H1 (cell line): ENCODE measurements around the gene TXNDC8. TPM values are rescaled to one million over a fixed set of nuclear protein-coding genes. Genes with fewer than 3 reads are reported as not detected.

Experiments
- CTCF ChIA-PET: fragments of 300-600 bp; sonication (Branson Sonifier 250); formaldehyde crosslinking; loops from one replicate; lab custom pipeline; 2021; ENCODE audit not compliant: partially characterized antibody; lab: Charles Lee
- POLR2A ChIA-PET: fragments of 300-600 bp; sonication (Branson Sonifier 250); formaldehyde crosslinking; loops from one replicate; lab custom pipeline; 2021; ENCODE audit warnings: inconsistent platforms; ENCODE audit not compliant: partially characterized antibody; lab: Charles Lee
- DNase-seq, 2 experiments: peaks; one replicate each; pipeline versions ENCODE4 v3.0.0 to v3.0.0-alpha.2; 2010 to 2022; ENCODE audit warnings: low spot score in 2 of 2, low read depth in 1 of 2, mixed read lengths in 1 of 2
- FAIRE-seq: peaks from 2 replicates; lab custom pipeline; 2011; peaks lifted over from hg19 to GRCh38; lab: Jason Lieb, UNC
- H2AFZ ChIP-seq: 2 replicates; pipeline ENCODE4 v1.8.1; 2012; ENCODE audit warnings: low read length, inconsistent platforms
- H2AK5ac ChIP-seq: 2 replicates; pipeline ENCODE4 v1.6.1; 2013; ENCODE audit warnings: low read depth, low read length
- H2BK120ac ChIP-seq: replicated peaks from 2 replicates; pipeline ENCODE3; 2013; ENCODE audit warnings: low read depth, low read length, inconsistent platforms
- H2BK12ac ChIP-seq: 2 replicates; pipeline ENCODE4 v1.6.1; 2013; ENCODE audit warnings: low read depth, low read length
- H2BK15ac ChIP-seq: 2 replicates; pipeline ENCODE4 v1.6.1; 2013; ENCODE audit warnings: low read length
- H2BK20ac ChIP-seq: 2 replicates; pipeline ENCODE4 v1.6.1; 2013; ENCODE audit warnings: low read length
- H2BK5ac ChIP-seq: 2 replicates; pipeline ENCODE4 v1.6.1; 2013; ENCODE audit warnings: low read depth, low read length
- H3K14ac ChIP-seq: 2 replicates; pipeline ENCODE4 v1.6.1; 2013; ENCODE audit warnings: inconsistent platforms; ENCODE audit not compliant: insufficient read length
- H3K18ac ChIP-seq: 2 replicates; pipeline ENCODE4 v1.6.1; 2013; ENCODE audit warnings: low read length; ENCODE audit errors: extremely low read depth
- H3K23ac ChIP-seq: 2 replicates; pipeline ENCODE4 v1.6.1; 2013; ENCODE audit warnings: inconsistent platforms; ENCODE audit not compliant: insufficient read length
- H3K23me2 ChIP-seq: 2 replicates; pipeline ENCODE4 v1.6.1; 2013; ENCODE audit warnings: low read depth, low read length
- H3K27ac ChIP-seq: 2 replicates; pipeline ENCODE4 v1.6.1; 2011; ENCODE audit warnings: low read depth, low read length, inconsistent platforms
- H3K27me3 ChIP-seq, 4 experiments: replicated peaks in 1 of 4; 1 replicate in 1 of 4; 2 replicates in 3 of 4; pipeline versions ENCODE4 v1.6.1 to v1.8.1; 2011 to 2013; ENCODE audit warnings: low read length in 3 of 4, mild to moderate bottlenecking in 3 of 4, inconsistent platforms in 2 of 4, mixed read lengths in 2 of 4, moderate library complexity in 1 of 4; ENCODE audit not compliant: control insufficient read depth in 3 of 4, insufficient read depth in 3 of 4; ENCODE audit errors: extremely low read depth in 1 of 4
- H3K36me3 ChIP-seq, 4 experiments: 2 replicates each; pipeline versions ENCODE4 v1.6.1 to v1.8.1; 2011 to 2013; ENCODE audit warnings: mild to moderate bottlenecking in 4 of 4, low read length in 3 of 4, moderate library complexity in 2 of 4, control low read depth in 1 of 4, inconsistent platforms in 1 of 4; ENCODE audit not compliant: insufficient read depth in 4 of 4, control insufficient read depth in 2 of 4
- H3K4ac ChIP-seq: replicated peaks from 2 replicates; pipeline ENCODE3; 2013; ENCODE audit warnings: low read length, low read depth, mixed read lengths, inconsistent platforms; ENCODE audit not compliant: insufficient read length
- H3K4me1 ChIP-seq, 4 experiments: replicated peaks in 1 of 4; 1 replicate in 1 of 4; 2 replicates in 3 of 4; pipeline versions ENCODE4 v1.6.1 to v1.8.1; 2011 to 2013; ENCODE audit warnings: low read length in 3 of 4, inconsistent platforms in 2 of 4, mixed read lengths in 1 of 4; ENCODE audit not compliant: insufficient read depth in 4 of 4, control insufficient read depth in 3 of 4
- H3K4me2 ChIP-seq, 2 experiments: 2 replicates each; pipeline versions ENCODE4 v1.6.1 to v1.8.1; 2011 to 2013; ENCODE audit warnings: low read depth in 2 of 2, low read length in 2 of 2, control low read depth in 1 of 2, inconsistent platforms in 1 of 2, mild to moderate bottlenecking in 1 of 2; ENCODE audit not compliant: insufficient read depth in 1 of 2
- H3K4me3 ChIP-seq, 4 experiments: fragments of 200-600, 300-600 bp in 1 of 4; sonication (generic), shearing (Covaris generic), sonication (Bioruptor Twin) in 1 of 4; 2 replicates each; pipeline versions ENCODE4 v1.5.1 to v1.8.1; 2011 to 2016; ENCODE audit warnings: low read length in 4 of 4, low read depth in 3 of 4, control low read depth in 2 of 4, inconsistent platforms in 2 of 4, mild to moderate bottlenecking in 2 of 4, mixed read lengths in 1 of 4, moderate library complexity in 1 of 4; ENCODE audit not compliant: insufficient read depth in 2 of 4; ENCODE audit errors: extremely low read depth in 1 of 4
- H3K56ac ChIP-seq: replicated peaks from 2 replicates; pipeline ENCODE3; 2013; ENCODE audit warnings: low read depth, mild to moderate bottlenecking, mixed read lengths, low read length, inconsistent platforms; ENCODE audit not compliant: insufficient read length
- H3K79me1 ChIP-seq: 2 replicates; pipeline ENCODE4 v1.6.1; 2013; ENCODE audit warnings: low read depth, low read length, control low read depth
- H3K79me2 ChIP-seq, 2 experiments: 2 replicates each; pipeline versions ENCODE4 v1.6.1 to v1.8.1; 2012 to 2013; ENCODE audit warnings: low read length in 2 of 2, mild to moderate bottlenecking in 2 of 2, inconsistent platforms in 1 of 2; ENCODE audit not compliant: insufficient read depth in 2 of 2, control insufficient read depth in 1 of 2
- H3K9ac ChIP-seq, 4 experiments: replicated peaks in 1 of 4; 1 replicate in 1 of 4; 2 replicates in 3 of 4; pipeline versions ENCODE4 v1.6.1 to v1.8.1; 2011 to 2013; ENCODE audit warnings: low read depth in 3 of 4, low read length in 3 of 4, control low read depth in 2 of 4, mild to moderate bottlenecking in 2 of 4, moderate library complexity in 2 of 4, inconsistent platforms in 1 of 4; ENCODE audit errors: extremely low read depth in 1 of 4
- H3K9me3 ChIP-seq, 2 experiments: 2 replicates each; pipeline versions ENCODE4 v1.6.1 to v1.8.1; 2012 to 2013; ENCODE audit warnings: mild to moderate bottlenecking in 2 of 2, moderate library complexity in 2 of 2, control low read depth in 1 of 2, inconsistent platforms in 1 of 2, low read depth in 1 of 2, low read length in 1 of 2, mixed read lengths in 1 of 2; ENCODE audit not compliant: insufficient read depth in 2 of 2
- H4K20me1 ChIP-seq, 2 experiments: replicated peaks in 1 of 2; 2 replicates each; pipeline versions ENCODE3 to v1.8.1; 2011 to 2013; ENCODE audit warnings: inconsistent platforms in 2 of 2, low read length in 2 of 2, mild to moderate bottlenecking in 1 of 2; ENCODE audit not compliant: insufficient read depth in 2 of 2, control insufficient read depth in 1 of 2
- H4K5ac ChIP-seq: 2 replicates; pipeline ENCODE4 v1.6.1; 2013; ENCODE audit warnings: low read length, low read depth, mixed read lengths, inconsistent platforms; ENCODE audit not compliant: insufficient read length
- H4K8ac ChIP-seq: 2 replicates; pipeline ENCODE4 v1.8.0; 2013; ENCODE audit warnings: mild to moderate bottlenecking, moderate library complexity, low read length, inconsistent platforms; ENCODE audit not compliant: insufficient read depth; ENCODE audit errors: extremely low read depth
- H4K91ac ChIP-seq: replicated peaks from 2 replicates; pipeline ENCODE3; 2013; ENCODE audit warnings: low read length, mixed read lengths, inconsistent platforms; ENCODE audit not compliant: insufficient read length
- CBX5 ChIP-seq: fragments of 300-800, 300-1000 bp; sonication (generic); IDR thresholded peaks from 2 replicates; pipeline ENCODE4 v1.7.1; 2016; ENCODE audit warnings: antibody characterized with exemption, low read length, low read depth
- CHD2 ChIP-seq: IDR thresholded peaks from 2 replicates; pipeline ENCODE4 v1.6.1; 2012; ENCODE audit warnings: low read length, improper control_type of control experiment
- GTF2F1 ChIP-seq: IDR thresholded peaks from 2 replicates; pipeline ENCODE4 v1.6.1; 2012; ENCODE audit warnings: low read depth, low read length, improper control_type of control experiment, borderline replicate concordance
- HDAC2 ChIP-seq, 2 experiments: fragments of 300-600 bp in 1 of 2; sonication (generic) in 1 of 2; IDR thresholded peaks; 2 replicates each; pipeline ENCODE4 v1.6.1; 2011 to 2012; ENCODE audit warnings: low read depth in 2 of 2, low read length in 2 of 2, mild to moderate bottlenecking in 2 of 2, moderate library complexity in 2 of 2, borderline replicate concordance in 1 of 2, inconsistent platforms in 1 of 2
- JUN ChIP-seq: IDR thresholded peaks from 2 replicates; pipeline ENCODE4 v1.6.1; 2011; ENCODE audit warnings: low read depth, mild to moderate bottlenecking, improper control_type of control experiment, low read length
- MAFK ChIP-seq: IDR thresholded peaks from 2 replicates; pipeline ENCODE4 v1.6.1; 2012; ENCODE audit warnings: low read depth, mild to moderate bottlenecking, improper control_type of control experiment, low read length
- POU5F1 ChIP-seq: IDR thresholded peaks from 2 replicates; pipeline ENCODE4 v1.6.1; 2011; ENCODE audit warnings: low read depth, mild to moderate bottlenecking, low read length, moderate library complexity
- RAD21 ChIP-seq, 2 experiments: IDR thresholded peaks in 1 of 2; conservative IDR thresholded peaks in 1 of 2; 2 replicates each; pipeline ENCODE4 v1.6.1; 2011; ENCODE audit warnings: low read depth in 2 of 2, low read length in 2 of 2, improper control_type of control experiment in 1 of 2, inconsistent platforms in 1 of 2, mild to moderate bottlenecking in 1 of 2, moderate library complexity in 1 of 2
- RFX5 ChIP-seq: IDR thresholded peaks from 2 replicates; pipeline ENCODE4 v1.6.1; 2011; ENCODE audit warnings: low read depth, low read length, improper control_type of control experiment, borderline replicate concordance
- TAF1 ChIP-seq: IDR thresholded peaks from 2 replicates; pipeline ENCODE4 v1.6.1; 2011; ENCODE audit warnings: mild to moderate bottlenecking, low read depth, low read length
- TAF7 ChIP-seq: optimal IDR thresholded peaks from 2 replicates; pipeline ENCODE3; 2011; ENCODE audit warnings: low read depth, mild to moderate bottlenecking, inconsistent platforms, low read length, moderate library complexity, borderline replicate concordance
- USF2 ChIP-seq: IDR thresholded peaks from 2 replicates; pipeline ENCODE4 v1.6.1; 2011; ENCODE audit warnings: low read length, improper control_type of control experiment
- WGBS, 2 experiments: shearing (Covaris generic) in 1 of 2; methylation state at CpG; one replicate each; pipeline versions ENCODE4 v1.1.6 to v1.1.7; 2013 to 2015; ENCODE audit warnings: low lambda C conversion rate in 2 of 2, mixed read lengths in 2 of 2, inconsistent platforms in 1 of 2, low coverage in 1 of 2, missing lambda C conversion rate in 1 of 2; ENCODE audit not compliant: insufficient replicate concordance in 2 of 2, insufficient coverage in 1 of 2, insufficient read length in 1 of 2; ENCODE audit errors: extremely low coverage in 1 of 2, missing lambda C conversion rate in 1 of 2; 5-methylcytosine and 5-hydroxymethylcytosine counted together
- polyA plus RNA-seq, 7 experiments: library from polyadenylated mRNA; depleted of rRNA in 3 of 7; stranded (reverse) in 5 of 7; unstranded in 2 of 7; fragments of >200 nt in 5 of 7; fragments of 200-250 nt in 2 of 7; gene quantifications; 1 replicate in 5 of 7; 2 replicates in 1 of 7; 4 replicates in 1 of 7; pipeline versions ENCODE4 v1.2.1 to v1.2.3, GENCODE V29; 2011 to 2013; ENCODE audit warnings: missing spikeins in 2 of 7, mixed read lengths in 2 of 7
- total RNA-seq: library from RNA; stranded (reverse); fragmentation: NEBNext Ultra II Directional; extraction: Animal tissue kit (Norgen Biotek cat#: 25700); gene quantifications from 2 replicates; pipeline ENCODE4 v1.2.1, GENCODE V29; 2021

The TXNDC8 gene
- total and polyA plus RNA-seq, 2 of the 8 experiments (the other 6 are each of a cell fraction or from before 2014, with no cell fraction given) = not detected

GRCh38 chr9:110290001-110290400 lies 47.7 kb downstream of the TXNDC8 start:
- H3K79me2 ChIP-seq = no peaks in the 10 kb centered on the region
- no peak overlapping the region for H2BK20ac ChIP-seq
- H3K23me2 ChIP-seq = no peaks in the 10 kb centered on the region
- no peak overlapping the region for H2BK15ac ChIP-seq
- no peak overlapping the region for H2BK5ac ChIP-seq
- H4K91ac ChIP-seq = no peak overlapping the region
- no peak overlapping the region for H2BK12ac ChIP-seq
- no peaks in the 10 kb centered on the region for H4K20me1 ChIP-seq
- no peak overlapping the region for H3K14ac ChIP-seq
- no peak overlapping the region for H3K4me3 ChIP-seq
- no peaks in the 10 kb centered on the region for H3K4me1 ChIP-seq
- ChIA-PET POLR2A (interaction anchor here (1.0 to 1.4 kb wide), 2 partner anchors 33 to 71 kb away, joined by 5 read pairs; partner anchors contain the start of gene TXN), CTCF (no interaction called here)
- no peaks in the 10 kb centered on the region for H3K79me1 ChIP-seq
- H3K9ac ChIP-seq = no peak overlapping the region; a peak in 1 of 7 replicates
- H3K23ac ChIP-seq = no peak overlapping the region
- no peak overlapping the region for H3K4ac ChIP-seq
- no peaks in the 10 kb centered on the region for H3K9me3 ChIP-seq
- no peaks in the 10 kb centered on the region for H3K27me3 ChIP-seq
- DNase-seq (no peak), FAIRE-seq (no peak)
- WGBS, 2 experiments = 84% methylated on average over 1 of the region's 1 CpG; no CpG with 5 or more reads in 1 of the 2 experiments
- no peak overlapping the region for H2BK120ac ChIP-seq
- H3K27ac ChIP-seq = no peak overlapping the region
- no peaks in the 10 kb centered on the region for H3K36me3 ChIP-seq
- H3K56ac ChIP-seq = no peak overlapping the region
- H4K8ac ChIP-seq = no peak overlapping the region
- H3K4me2 ChIP-seq = no peak overlapping the region
- H4K5ac ChIP-seq = no peak overlapping the region
- no peak overlapping the region for H3K18ac ChIP-seq
- no peak overlapping the region for H2AK5ac ChIP-seq
- no peak overlapping the region for H2AFZ ChIP-seq
- no peak for TF ChIP-seq USF2
- no peak for TF ChIP-seq TAF7
- TF ChIP-seq HDAC2 (IDR thresholded peaks at IDR 0.05; ENCODE audit: borderline replicate concordance in 1 of 2, low read depth in 2 of 2, low read length in 2 of 2) = no peak
- TF ChIP-seq TAF1 = no peak
- no peak for TF ChIP-seq CBX5
- no peak for TF ChIP-seq POU5F1
- no peak for TF ChIP-seq MAFK
- TF ChIP-seq RFX5 = no peak
- TF ChIP-seq GTF2F1 = no peak
- TF ChIP-seq RAD21 (IDR thresholded peaks at IDR 0.05 in 1 of 2, conservative IDR thresholded peaks at IDR 0.05 in 1 of 2; ENCODE audit: low read depth in 2 of 2, low read length in 2 of 2) = no peak
- no peak for TF ChIP-seq CHD2
- no peak for TF ChIP-seq JUN
